Mesodermal cell (in vitro differentiated cells): ENCODE measurements around the gene NCKAP5.

Experiments used
- H3K27ac ChIP-seq: 2 replicates; pipeline ENCODE4 v1.7.0; 2013; ENCODE audit warnings: mild to moderate bottlenecking, low read depth, low read length, moderate library complexity; ENCODE audit not compliant: severe bottlenecking
- H3K36me3 ChIP-seq: 2 replicates; pipeline ENCODE4 v1.7.1; 2013; ENCODE audit warnings: mild to moderate bottlenecking, low read length, moderate library complexity; ENCODE audit not compliant: control insufficient read depth, insufficient read depth
- H3K4me1 ChIP-seq: one replicate; pipeline ENCODE4 v1.7.1; 2013; ENCODE audit warnings: mild to moderate bottlenecking, low read length; ENCODE audit not compliant: insufficient read depth, control insufficient read depth, poor library complexity, severe bottlenecking
- H3K4me3 ChIP-seq: 2 replicates; pipeline ENCODE4 v1.7.0; 2013; ENCODE audit warnings: low read length, control low read depth, mild to moderate bottlenecking; ENCODE audit not compliant: insufficient read depth, poor library complexity, severe bottlenecking; ENCODE audit errors: extremely low read depth
- H3K9me3 ChIP-seq: 2 replicates; pipeline ENCODE4 v1.7.1; 2013; ENCODE audit warnings: mild to moderate bottlenecking, low read length, moderate library complexity; ENCODE audit not compliant: control insufficient read depth
- WGBS, 2 experiments: methylation state at CpG; one replicate each; pipeline ENCODE4 v1.1.5; 2013; ENCODE audit warnings: missing lambda C conversion rate in 2 of 2; ENCODE audit not compliant: insufficient coverage in 2 of 2; 5-methylcytosine and 5-hydroxymethylcytosine counted together

NCKAP5 gene

GRCh38 chr2:132732694-132733093, 835.6 kb downstream of the NCKAP5 start:
- WGBS, 2 experiments, result 80 to 97% methylated on average over 5 of the region's 6 CpGs
- no peak overlapping the region for H3K27ac ChIP-seq
- no peak overlapping the region for H3K4me3 ChIP-seq
- H3K9me3 ChIP-seq, result no peaks in the 10 kb centered on the region
- H3K36me3 ChIP-seq, result no peaks in the 10 kb centered on the region
- no peaks in the 10 kb centered on the region for H3K4me1 ChIP-seq

- H3K9me3 ChIP-seq, result no peaks in the 10 kb centered on the region
- no peak overlapping the region for H3K4me3 ChIP-seq
- H3K27ac ChIP-seq, result no peak overlapping the region
- no peaks in the 10 kb centered on the region for H3K4me1 ChIP-seq
- WGBS, 2 experiments, result 94 to 97% methylated on average over 5 of the region's 5 CpGs
- no peaks in the 10 kb centered on the region for H3K36me3 ChIP-seq
Observed at GRCh38 chr2:132731441-132731840, 836.8 kb downstream of the NCKAP5 start.

GRCh38 chr2:132730611-132731010, 837.7 kb downstream of the NCKAP5 start:
- Histone ChIP-seq H3K4me3 (no peak overlapping the region), H3K9me3 (no peaks in the 10 kb centered on the region), H3K4me1 (no peaks in the 10 kb centered on the region), H3K27ac (no peak overlapping the region), H3K36me3 (no peaks in the 10 kb centered on the region)
- WGBS, 2 experiments, result 85 to 100% methylated on average over 4 of the region's 6 CpGs

GRCh38 chr2:132729522-132729921, 838.7 kb downstream of the NCKAP5 start:
- Histone ChIP-seq H3K4me1 (no peaks in the 10 kb centered on the region), H3K36me3 (no peaks in the 10 kb centered on the region), H3K9me3 (no peaks in the 10 kb centered on the region), H3K4me3 (no peak overlapping the region), H3K27ac (no peak overlapping the region)

GRCh38 chr2:132726155-132726554, 842.1 kb downstream of the NCKAP5 start:
- 86% methylated on average over 2 of the region's 4 CpGs; no CpG with 5 or more reads in 1 of the 2 experiments for WGBS, 2 experiments
- H3K4me3 ChIP-seq, result no peak overlapping the region
- no peaks in the 10 kb centered on the region for H3K36me3 ChIP-seq
- no peaks in the 10 kb centered on the region for H3K9me3 ChIP-seq
- H3K27ac ChIP-seq, result no peak overlapping the region
- H3K4me1 ChIP-seq, result no peaks in the 10 kb centered on the region

GRCh38 chr2:132725748-132726147, 842.5 kb downstream of the NCKAP5 start:
- 91 to 95% methylated on average over 8 of the region's 9 CpGs for WGBS, 2 experiments
- Histone ChIP-seq H3K36me3 (no peaks in the 10 kb centered on the region), H3K9me3 (no peaks in the 10 kb centered on the region), H3K4me1 (no peaks in the 10 kb centered on the region), H3K4me3 (no peak overlapping the region), H3K27ac (no peak overlapping the region)

- Histone ChIP-seq H3K36me3 (no peaks in the 10 kb centered on the region), H3K27ac (no peak overlapping the region)
- no CpG with 5 or more reads among the region's 1 CpG for WGBS, 2 experiments
Observed at GRCh38 chr2:132725148-132725547, 843.1 kb downstream of the NCKAP5 start.

GRCh38 chr2:132721938-132722337, 846.3 kb downstream of the NCKAP5 start:
- no peaks in the 10 kb centered on the region for H3K9me3 ChIP-seq
- no peaks in the 10 kb centered on the region for H3K36me3 ChIP-seq
- 96 to 100% methylated on average over 2 of the region's 2 CpGs for WGBS, 2 experiments
- no peak overlapping the region for H3K27ac ChIP-seq
- H3K4me3 ChIP-seq, result no peak overlapping the region
- no peaks in the 10 kb centered on the region for H3K4me1 ChIP-seq

More at GRCh38 chr2:132725148-132725547, 843.1 kb downstream of the NCKAP5 start:
- H3K4me3 ChIP-seq, result no peak overlapping the region
- no peaks in the 10 kb centered on the region for H3K9me3 ChIP-seq
- H3K4me1 ChIP-seq, result no peaks in the 10 kb centered on the region

- H3K9me3 ChIP-seq, result no peaks in the 10 kb centered on the region
- H3K4me1 ChIP-seq, result no peaks in the 10 kb centered on the region
- H3K36me3 ChIP-seq, result no peaks in the 10 kb centered on the region
- 96 to 97% methylated on average over 3 to 4 of the region's 4 CpGs for WGBS, 2 experiments
- no peak overlapping the region for H3K27ac ChIP-seq
- no peak overlapping the region for H3K4me3 ChIP-seq
Observed at GRCh38 chr2:132720393-132720792, 847.9 kb downstream of the NCKAP5 start.

GRCh38 chr2:132719480-132719879, 848.8 kb downstream of the NCKAP5 start:
- no peaks in the 10 kb centered on the region for H3K36me3 ChIP-seq
- no peaks in the 10 kb centered on the region for H3K4me1 ChIP-seq
- WGBS, 2 experiments, result 91 to 96% methylated on average over 6 to 9 of the region's 9 CpGs
- H3K9me3 ChIP-seq, result no peaks in the 10 kb centered on the region
- H3K27ac ChIP-seq, result no peak overlapping the region
- no peak overlapping the region for H3K4me3 ChIP-seq

GRCh38 chr2:132716954-132717353, 851.3 kb downstream of the NCKAP5 start:
- Histone ChIP-seq H3K4me3 (no peak overlapping the region), H3K4me1 (no peaks in the 10 kb centered on the region), H3K9me3 (no peaks in the 10 kb centered on the region), H3K27ac (no peak overlapping the region), H3K36me3 (no peaks in the 10 kb centered on the region)
- WGBS, 2 experiments, result 100% methylated on average over 2 of the region's 2 CpGs; no CpG with 5 or more reads in 1 of the 2 experiments
